Measurements from ENCODE around the gene PLXNA2.
A peak's percentile ranks its signal among the peaks of the same experiment; 100 is the strongest.

Gene PLXNA2

DNA sequence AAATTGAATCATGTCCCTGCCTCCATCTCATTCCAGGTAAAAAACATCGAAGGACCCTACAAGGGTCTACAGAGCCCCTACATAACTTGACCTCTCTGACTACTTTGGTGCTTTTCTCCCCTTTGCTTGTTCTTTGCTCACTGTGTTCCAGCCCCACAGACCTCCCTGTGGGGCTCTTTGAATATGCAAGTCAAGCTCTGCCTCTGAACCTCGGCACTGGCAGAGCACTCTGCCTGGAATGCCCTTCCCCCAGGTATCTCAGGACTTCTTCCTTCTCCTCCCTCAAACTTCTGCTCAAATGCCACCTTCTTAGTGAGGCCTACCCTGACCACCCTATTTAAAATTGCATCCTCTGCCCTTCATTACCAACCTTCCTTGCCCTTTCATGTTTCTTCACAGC lies 245.5 kb downstream of the PLXNA2 start:
- DNase-seq (ENCODE audit: low read depth in 2 of 2), result no peak

DNA sequence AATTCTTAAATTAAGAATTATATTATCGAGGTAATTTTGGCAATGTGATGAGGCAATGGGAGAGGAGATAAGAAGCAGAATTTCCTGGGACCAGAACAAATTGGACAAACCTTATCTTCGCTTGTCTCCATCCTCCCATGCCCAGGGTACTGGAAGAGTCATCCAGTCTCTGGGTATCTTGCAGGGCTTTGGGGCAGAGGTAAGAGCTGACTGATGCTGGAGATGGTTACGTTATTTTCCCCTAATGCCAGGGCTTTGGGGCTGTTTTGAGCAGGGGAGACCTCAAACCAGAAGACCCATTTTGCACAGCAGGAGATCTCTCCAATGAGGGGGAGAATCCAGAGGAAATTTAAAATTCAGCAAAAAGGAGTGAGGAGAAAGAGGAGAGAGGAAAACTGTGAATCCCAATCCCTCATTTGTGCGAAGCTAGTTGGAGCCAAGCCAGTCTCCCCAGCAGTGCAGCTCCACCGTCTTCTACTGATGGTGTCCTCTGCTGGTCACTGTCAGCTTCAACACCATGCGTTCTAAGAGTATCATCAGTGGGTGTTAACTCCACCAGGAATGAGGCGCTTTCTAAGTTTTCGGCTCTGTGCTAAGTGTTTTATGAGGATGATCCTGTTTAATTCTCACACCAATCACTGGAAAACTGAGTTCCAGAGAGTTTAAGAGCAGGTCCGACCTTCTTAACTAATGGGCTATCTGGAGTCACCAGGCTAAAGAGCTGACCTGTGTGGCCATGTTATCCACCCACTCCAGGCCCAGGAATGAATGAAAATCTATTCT lies 246.5 kb downstream of the PLXNA2 start:
- peak; percentile 30 to 41 for DNase-seq (ENCODE audit: low read depth in 2 of 2)

- DNase-seq (ENCODE audit: low read depth in 2 of 2), result no peak
These were observed 247.5 kb downstream of the PLXNA2 start for GRCh38 chr1:207996636-207997035.

- no peak for DNase-seq (ENCODE audit: low read depth in 2 of 2)
These were observed 248.6 kb downstream of the PLXNA2 start for GRCh38 chr1:207995576-207995975.

- DNase-seq (ENCODE audit: low read depth in 2 of 2), result no peak
These were observed 250.4 kb downstream of the PLXNA2 start for GRCh38 chr1:207993477-207994445.

DNA sequence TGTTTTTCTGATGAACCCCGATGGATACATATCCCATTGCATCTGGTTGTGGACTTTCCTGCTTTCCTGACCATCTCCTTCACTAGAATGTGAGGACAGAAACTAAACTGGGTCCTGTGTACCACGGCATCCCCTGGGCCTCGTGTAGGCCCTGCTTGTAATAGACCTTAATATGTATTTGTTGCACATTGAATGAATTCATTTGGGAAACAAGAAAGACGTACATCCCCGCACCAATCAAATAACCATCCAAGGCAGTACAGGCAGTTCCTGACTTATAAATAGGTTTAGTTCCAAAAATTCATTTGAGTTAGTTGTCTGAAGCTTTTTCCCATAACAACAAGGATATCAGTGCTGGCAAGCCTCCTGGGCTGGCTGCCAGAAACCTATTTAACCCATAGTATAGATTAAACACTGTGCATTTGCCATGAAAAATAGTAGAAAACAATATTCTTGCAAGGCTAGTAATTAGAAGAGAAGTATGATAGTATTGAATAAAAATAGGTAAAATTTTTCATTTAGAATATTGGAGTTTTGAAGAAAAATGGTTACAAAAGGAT lies 251.4 kb downstream of the PLXNA2 start:
- no peak for DNase-seq (ENCODE audit: low read depth in 2 of 2)

- DNase-seq (ENCODE audit: low read depth in 2 of 2), result no peak
These were observed 252.6 kb downstream of the PLXNA2 start for GRCh38 chr1:207991583-207992026.

GRCh38 chr1:207990876-207991582 lies 253.2 kb downstream of the PLXNA2 start:
- no peak for DNase-seq (ENCODE audit: low read depth in 2 of 2)

- DNase-seq (ENCODE audit: low read depth in 2 of 2), result no peak
These were observed 253.7 kb downstream of the PLXNA2 start for GRCh38 chr1:207990455-207990854.

DNA sequence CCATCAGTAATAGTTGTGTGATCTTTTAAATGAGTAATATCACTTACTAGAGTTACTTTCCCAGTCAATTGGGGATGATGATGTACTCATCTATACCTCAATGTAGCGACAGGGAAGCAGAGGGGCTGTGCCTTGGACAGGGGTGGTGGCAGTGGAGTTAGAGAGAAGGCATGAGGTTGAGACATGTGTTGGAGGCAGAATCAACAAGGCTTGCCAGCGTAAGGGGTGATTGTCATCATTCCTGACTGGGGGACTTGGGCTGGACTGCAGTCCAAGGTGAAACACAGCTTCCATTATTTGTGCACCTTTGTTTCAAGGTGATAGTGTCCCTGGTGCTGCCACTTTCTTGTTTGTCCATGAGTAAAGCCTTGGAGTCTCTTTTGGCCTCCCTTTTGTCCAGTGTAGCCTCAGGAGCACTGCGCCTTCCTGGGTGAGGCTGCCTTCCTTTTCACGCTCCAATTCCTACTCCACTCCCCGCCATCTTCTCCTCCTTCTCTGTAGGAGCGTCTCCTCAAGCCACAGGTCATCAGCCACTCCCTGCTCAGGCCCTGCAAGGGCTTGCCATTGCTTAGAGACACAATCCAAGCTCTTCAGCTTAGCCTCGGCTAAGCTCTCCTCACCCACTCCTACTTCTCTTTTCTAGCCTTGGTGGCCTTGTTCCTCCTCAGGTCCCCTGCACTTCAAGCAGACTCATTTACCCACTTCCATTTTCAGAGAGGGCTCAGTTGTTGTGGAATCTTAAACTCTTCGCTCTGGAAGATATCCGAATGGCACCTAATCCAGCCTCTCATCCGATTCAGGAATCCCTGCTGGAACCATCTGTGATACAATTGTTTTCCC lies 255.6 kb downstream of the PLXNA2 start:
- DNase-seq (ENCODE audit: low read depth in 2 of 2), result no peak

DNA sequence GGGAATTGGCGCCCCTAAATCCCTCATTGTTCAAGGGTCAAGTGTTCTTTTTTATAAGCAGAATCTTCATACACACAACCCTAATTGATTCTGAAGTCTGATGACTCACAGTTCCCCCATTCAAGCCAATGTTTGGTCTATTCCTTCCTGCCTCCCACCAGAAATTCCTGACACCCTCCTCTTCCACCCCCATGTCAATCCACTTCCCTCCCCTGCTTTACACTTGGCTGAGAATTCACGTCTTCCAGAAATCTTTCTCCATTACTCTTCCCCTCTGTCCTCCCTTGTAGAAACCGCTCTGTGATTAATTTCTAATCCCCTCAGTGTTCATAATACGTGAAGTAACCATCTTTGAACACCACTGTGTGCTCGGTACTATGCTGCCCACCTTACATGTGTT lies 257.0 kb downstream of the PLXNA2 start:
- DNase-seq (ENCODE audit: low read depth in 2 of 2), result no peak

DNA sequence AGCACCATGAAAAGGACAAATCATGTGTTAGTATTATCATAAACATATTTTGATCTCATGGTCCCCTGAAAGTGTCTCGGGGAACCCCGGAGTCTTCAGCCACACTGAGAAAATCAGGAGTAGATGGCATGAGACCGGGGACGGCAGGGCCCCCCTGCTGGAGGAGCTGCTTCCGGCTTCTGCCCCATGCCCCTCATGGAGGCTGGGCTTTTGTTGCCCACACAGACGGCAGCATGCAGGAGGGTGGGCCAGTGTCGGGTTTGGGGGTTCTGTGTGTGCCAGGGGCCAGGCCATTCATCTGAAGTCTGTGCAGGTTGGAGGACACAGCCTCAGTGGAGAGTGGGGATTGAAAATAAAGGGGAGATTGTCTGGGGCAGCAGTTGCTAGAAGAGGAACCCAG lies 258.2 kb downstream of the PLXNA2 start:
- DNase-seq (ENCODE audit: low read depth in 2 of 2), result no peak

GRCh38 chr1:207984831-207985572 lies 259.2 kb downstream of the PLXNA2 start:
- no peak for DNase-seq (ENCODE audit: low read depth in 2 of 2)

GRCh38 chr1:207983044-207983635 lies 261.0 kb downstream of the PLXNA2 start:
- DNase-seq (ENCODE audit: low read depth in 2 of 2), result no peak

- no peak for DNase-seq (ENCODE audit: low read depth in 2 of 2)
These were observed 262.2 kb downstream of the PLXNA2 start for GRCh38 chr1:207981976-207982375.

- no peak for DNase-seq (ENCODE audit: low read depth in 2 of 2)
These were observed 265.7 kb downstream of the PLXNA2 start for GRCh38 chr1:207978441-207978840.

DNA sequence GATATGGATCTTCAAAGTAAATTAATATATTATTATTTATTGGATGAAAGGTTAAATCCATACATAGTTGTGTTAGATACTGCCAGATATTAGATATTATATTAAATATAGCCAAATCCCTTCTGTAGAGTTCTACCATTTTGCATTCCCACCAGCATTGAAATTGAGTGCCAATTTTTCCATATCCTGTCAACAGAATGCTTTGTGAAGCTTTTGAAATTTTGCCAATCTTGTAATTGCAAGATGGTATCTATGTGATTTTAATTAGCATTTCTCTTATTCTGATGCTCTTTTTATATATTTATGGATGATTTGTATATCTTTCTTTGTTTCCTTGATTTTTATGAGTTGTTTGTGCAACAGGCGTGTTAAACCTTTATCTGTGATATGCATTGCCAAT lies 266.3 kb downstream of the PLXNA2 start:
- DNase-seq (ENCODE audit: low read depth in 2 of 2), result no peak

- DNase-seq (ENCODE audit: low read depth in 2 of 2), result no peak
These were observed 270.2 kb downstream of the PLXNA2 start for GRCh38 chr1:207973898-207974568.

DNA sequence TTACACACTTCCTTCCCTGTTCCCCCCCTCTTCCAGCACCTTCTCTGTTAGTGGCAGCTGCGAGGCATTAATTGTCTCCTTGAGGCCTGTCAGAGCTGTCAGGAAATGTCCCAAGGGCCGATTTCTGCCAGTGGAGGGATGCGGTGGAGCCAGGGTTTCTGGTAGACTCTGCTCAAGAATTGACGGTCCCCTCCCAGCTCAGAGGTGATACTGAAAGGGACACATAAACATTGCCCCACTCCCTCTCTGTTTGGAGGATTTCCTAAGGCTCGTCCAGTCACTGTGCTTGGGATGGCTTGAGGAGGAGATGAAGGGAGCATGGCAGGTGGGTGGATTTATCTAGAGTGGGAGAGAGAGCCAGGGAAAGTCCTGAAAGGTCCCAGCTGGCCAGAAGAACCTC lies 271.8 kb downstream of the PLXNA2 start:
- DNase-seq (ENCODE audit: low read depth in 2 of 2), result no peak

Data from stimulated activated CD4-positive, alpha-beta T cell treated with anti-CD3 and anti-CD28 coated beads, Interleukin-4, amount 100 ng/mL, for 48 hours (primary cell).